A549 (cell line): Measurements from ENCODE around the gene IQGAP2.

Source experiments
- CEBPB ChIP-seq, 2 experiments: fragments of >200 bp in 1 of 2; sonication (Bioruptor Twin) in 1 of 2; formaldehyde crosslinking in 1 of 2; IDR thresholded peaks; 2 replicates each; pipeline ENCODE4 v1.6.1; 2012 to 2016
- MYC ChIP-seq: IDR thresholded peaks from 2 replicates; pipeline ENCODE4 v1.6.1; 2012; ENCODE audit warnings: mild to moderate bottlenecking, inconsistent platforms, low read length, improper control_type of control experiment, borderline replicate concordance

DNA sequence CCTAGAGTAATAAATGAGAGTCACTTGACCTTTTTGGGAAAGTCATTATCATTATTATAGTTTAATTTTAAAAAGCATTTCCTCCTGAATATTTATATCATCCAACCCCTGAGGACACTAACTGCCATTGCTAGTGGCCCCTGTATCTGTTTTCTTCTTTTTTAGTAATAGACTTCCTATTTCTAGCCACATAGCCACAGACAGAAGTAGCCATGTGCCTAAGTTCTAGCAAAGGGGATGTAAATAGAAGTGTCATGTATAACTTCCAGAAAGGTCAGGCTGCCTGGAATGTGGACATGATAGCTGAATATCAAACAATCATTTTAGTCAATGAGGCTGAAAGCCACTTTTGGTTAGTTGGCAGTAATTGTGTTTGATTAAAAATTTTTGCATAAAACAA, 37.5 kb upstream of the IQGAP2 start:
- TF ChIP-seq CEBPB (IDR thresholded peaks at IDR 0.05) (no peak), MYC (no peak)
